Camera-type eye (tissue), 1 donor: ENCODE data around the gene FBXO24. TPM values are rescaled to one million over a fixed set of nuclear protein-coding genes. Genes with fewer than 3 reads are reported as not detected.

Experiments
- total RNA-seq: library from RNA; depleted of rRNA; stranded (reverse); fragments of >200 nt; gene quantifications from one replicate; pipeline ENCODE4 v1.2.3, GENCODE V29; 2014

FBXO24 gene
- total RNA-seq: 2.5 TPM

GRCh38 chr7:100586266-100587025 lies at the start of gene FBXO24:
FBXO24 (plus strand) TSS chr7:100586328; CDS start chr7:100586626, 298 bp downstream.

GRCh38 chr7:100538654-100539435 lies 47.3 kb upstream of the FBXO24 start, which contains the start of gene AGFG2:
AGFG2 (plus strand) TSS chr7:100539203; CDS start chr7:100539347, 144 bp downstream.

GRCh38 chr7:100573691-100574361 lies 12.3 kb upstream of the FBXO24 start, which contains the start of gene SAP25:
SAP25 (minus strand) TSS chr7:100573900; CDS start chr7:100573742, 158 bp downstream.

GRCh38 chr7:100585511-100586265 lies 440 bp upstream of the FBXO24 start, which contains the start of gene LRCH4:
LRCH4 (minus strand) TSS chr7:100586129; CDS start chr7:100586100, 29 bp downstream.

GRCh38 chr7:100611983-100612729 lies 26.0 kb downstream of the FBXO24 start, which contains the start of gene MOSPD3:
MOSPD3 (plus strand) TSS chr7:100612540; CDS start chr7:100612792, 252 bp downstream.

GRCh38 chr7:100641463-100641859 lies 55.3 kb downstream of the FBXO24 start, which contains the start of gene TFR2:
TFR2 (minus strand) TSS chr7:100641552; CDS start chr7:100641509, 43 bp downstream.

Other genes starting within 250 kb of the FBXO24 start
- gene PILRB, start 228.2 kb upstream of the FBXO24 start, total RNA-seq: 33.3 TPM
- gene PILRA, start 212.8 kb upstream of the FBXO24 start, total RNA-seq: 1.8 TPM
- gene ZCWPW1, start 157.6 kb upstream of the FBXO24 start, total RNA-seq: 2.9 TPM
- 27.2 TPM for gene MEPCE, start 156.5 kb upstream of the FBXO24 start, total RNA-seq
- gene PPP1R35, start 149.8 kb upstream of the FBXO24 start, total RNA-seq: 13.9 TPM
- not detected for gene SPACDR, start 122.1 kb upstream of the FBXO24 start, total RNA-seq
- gene TSC22D4, start 107.1 kb upstream of the FBXO24 start, total RNA-seq: 29.0 TPM
- 6.0 TPM for gene NYAP1, start 102.4 kb upstream of the FBXO24 start, total RNA-seq
- 7.5 TPM for gene AGFG2, start 47.1 kb upstream of the FBXO24 start, total RNA-seq
- not detected for gene SAP25, start 12.4 kb upstream of the FBXO24 start, total RNA-seq
- gene LRCH4, start 199 bp upstream of the FBXO24 start, total RNA-seq: 41.8 TPM
- 198 TPM for gene PCOLCE, start 16.0 kb downstream of the FBXO24 start, total RNA-seq
- 10.0 TPM for gene MOSPD3, start 26.2 kb downstream of the FBXO24 start, total RNA-seq
- gene TFR2, start 55.2 kb downstream of the FBXO24 start, total RNA-seq: 6.2 TPM
- gene ACTL6B, start 70.1 kb downstream of the FBXO24 start, total RNA-seq: 14.7 TPM
- 103 TPM for gene GNB2, start 87.4 kb downstream of the FBXO24 start, total RNA-seq
- gene GIGYF1, start 107.9 kb downstream of the FBXO24 start, total RNA-seq: 45.0 TPM
- 25.2 TPM for gene POP7, start 119.8 kb downstream of the FBXO24 start, total RNA-seq
- not detected for gene EPO, start 134.1 kb downstream of the FBXO24 start, total RNA-seq
- gene ZAN, start 147.3 kb downstream of the FBXO24 start, total RNA-seq: not detected
- gene EPHB4, start 241.2 kb downstream of the FBXO24 start, total RNA-seq: 53.1 TPM